Hepatocyte (in vitro differentiated cells): ENCODE results near the gene LGR4. TPM values are rescaled to one million over a fixed set of nuclear protein-coding genes. Genes with fewer than 3 reads are reported as not detected.

ENCODE experiments used
- DNase-seq: peaks from one replicate; pipeline ENCODE4 v3.0.0-alpha.2; 2016; ENCODE audit warnings: low spot score
- H2AFZ ChIP-seq: fragments of 200-600 bp; sonication (generic); 2 replicates; pipeline ENCODE4 v1.6.0; 2016; ENCODE audit warnings: antibody characterized with exemption, mild to moderate bottlenecking
- H3K27ac ChIP-seq: fragments of 200-600 bp; sonication (generic); 2 replicates; pipeline ENCODE4 v1.5.1; 2016; ENCODE audit warnings: mild to moderate bottlenecking
- H3K27me3 ChIP-seq: fragments of 200-600 bp; sonication (generic); 2 replicates; pipeline ENCODE4 v1.6.1; 2016
- H3K36me3 ChIP-seq: fragments of 200-600 bp; sonication (generic); replicated peaks from 2 replicates; pipeline ENCODE4 v1.5.1; 2016; ENCODE audit warnings: low read depth; ENCODE audit not compliant: insufficient read depth
- H3K4me1 ChIP-seq: fragments of 200-600 bp; sonication (generic); 2 replicates; pipeline ENCODE4 v1.5.1; 2016; ENCODE audit warnings: mild to moderate bottlenecking, moderate library complexity; ENCODE audit not compliant: insufficient read depth
- H3K4me2 ChIP-seq: fragments of 200-600 bp; sonication (generic); 2 replicates; pipeline ENCODE4 v1.6.0; 2016
- H3K4me3 ChIP-seq: fragments of 200-600 bp; sonication (generic); 2 replicates; pipeline ENCODE4 v1.5.1; 2016; ENCODE audit warnings: mild to moderate bottlenecking
- H3K79me2 ChIP-seq: fragments of 200-600 bp; sonication (generic); 2 replicates; pipeline ENCODE4 v1.6.0; 2017; ENCODE audit warnings: mild to moderate bottlenecking
- H3K9me2 ChIP-seq: fragments of 200-600 bp; sonication (generic); replicated peaks from 2 replicates; pipeline ENCODE4 v1.6.0; 2017; ENCODE audit warnings: mild to moderate bottlenecking; ENCODE audit not compliant: insufficient read depth
- H3K9me3 ChIP-seq: fragments of 200-600 bp; sonication (generic); 2 replicates; pipeline ENCODE4 v1.5.1; 2016; ENCODE audit warnings: low read depth, mild to moderate bottlenecking
- H4K20me1 ChIP-seq: fragments of 200-600 bp; sonication (generic); 2 replicates; pipeline ENCODE4 v1.6.0; 2016; ENCODE audit warnings: mild to moderate bottlenecking; ENCODE audit not compliant: insufficient read depth, poor library complexity, severe bottlenecking
- CTCF ChIP-seq: fragments of 200-600 bp; sonication (generic); IDR thresholded peaks from 2 replicates; pipeline ENCODE4 v1.5.1; 2016; ENCODE audit warnings: antibody characterized with exemption, mild to moderate bottlenecking; ENCODE audit not compliant: poor library complexity
- EZH2 ChIP-seq: fragments of 200-600 bp; sonication (generic); IDR thresholded peaks from 2 replicates; pipeline ENCODE4 v1.6.1; 2016; ENCODE audit warnings: antibody characterized with exemption, mild to moderate bottlenecking, borderline replicate concordance
- EZH2phosphoT487 ChIP-seq: fragments of 200-600 bp; sonication (generic); IDR thresholded peaks from one replicate; pipeline ENCODE4 v1.6.1; 2018; ENCODE audit warnings: antibody characterized with exemption, mild to moderate bottlenecking, low read depth, moderate library complexity; ENCODE audit not compliant: unreplicated experiment, severe bottlenecking
- WGBS: methylation state at CpG from one replicate; pipeline ENCODE4 v1.1.6; 2016; ENCODE audit warnings: low lambda C conversion rate; ENCODE audit errors: missing lambda C conversion rate; 5-methylcytosine and 5-hydroxymethylcytosine counted together
- polyA plus RNA-seq: library from polyadenylated mRNA; unstranded; fragments of >200 nt; fragmentation: Nextera tagmentation; extraction: Ambion mirVana; gene quantifications from 2 replicates; pipeline ENCODE4 v1.2.1, GENCODE V29; 2016
- total RNA-seq: library from RNA; depleted of rRNA; stranded (reverse); fragments of >200 nt; gene quantifications from 2 replicates; pipeline ENCODE4 v1.2.3, GENCODE V29; 2014

The LGR4 gene
- total and polyA plus RNA-seq, 2 experiments from 2014 or later, result 27.2 to 115 TPM

- no peak overlapping the region for H2AFZ ChIP-seq
- 55% methylated on average over 5 of the region's 5 CpGs for WGBS
- H3K27ac ChIP-seq, result peak overlapping the region; percentile 98
- H3K9me2 ChIP-seq, result no peaks in the 10 kb centered on the region
- H3K4me1 ChIP-seq, result peaks cover 38% of the 10 kb centered on the region
- DNase-seq, result peak; percentile 51
- no peaks in the 10 kb centered on the region for H3K36me3 ChIP-seq
- H3K79me2 ChIP-seq, result peaks cover 83% of the 10 kb centered on the region
- no peak overlapping the region for H3K4me3 ChIP-seq
- H3K9me3 ChIP-seq, result no peaks in the 10 kb centered on the region
- TF ChIP-seq CTCF (no peak), EZH2phosphoT487 (no peak), EZH2 (no peak)
- H3K4me2 ChIP-seq, result peak overlapping the region; percentile 70
- H4K20me1 ChIP-seq, result no peaks in the 10 kb centered on the region
- no peaks in the 10 kb centered on the region for H3K27me3 ChIP-seq
Measured at GRCh38 chr11:27401833-27402316, 70.7 kb downstream of the LGR4 start.

GRCh38 chr11:27401280-27401832, 71.2 kb downstream of the LGR4 start:
- 69% methylated on average over 5 of the region's 5 CpGs for WGBS
- no peaks in the 10 kb centered on the region for H3K36me3 ChIP-seq
- H3K4me2 ChIP-seq, result no peak overlapping the region
- H3K4me1 ChIP-seq, result peaks cover 43% of the 10 kb centered on the region
- no peak for DNase-seq
- no peak overlapping the region for H2AFZ ChIP-seq
- H3K79me2 ChIP-seq, result peaks cover 82% of the 10 kb centered on the region
- H3K4me3 ChIP-seq, result no peak overlapping the region
- H3K9me2 ChIP-seq, result no peaks in the 10 kb centered on the region
- TF ChIP-seq CTCF, result no peak
- TF ChIP-seq EZH2, result no peak
- TF ChIP-seq EZH2phosphoT487, result no peak
- H3K27me3 ChIP-seq, result no peaks in the 10 kb centered on the region
- no peaks in the 10 kb centered on the region for H3K9me3 ChIP-seq
- H4K20me1 ChIP-seq, result no peaks in the 10 kb centered on the region
- H3K27ac ChIP-seq, result peak overlapping the region; percentile 98

- TF ChIP-seq CTCF (no peak), EZH2 (no peak), EZH2phosphoT487 (no peak)
- Histone ChIP-seq H3K4me3 (no peak overlapping the region), H4K20me1 (no peaks in the 10 kb centered on the region), H3K79me2 (peaks cover 66% of the 10 kb centered on the region), H3K4me1 (peaks cover 69% of the 10 kb centered on the region), H3K27me3 (no peaks in the 10 kb centered on the region), H3K36me3 (no peaks in the 10 kb centered on the region), H3K4me2 (no peak overlapping the region), H3K9me3 (no peaks in the 10 kb centered on the region), H3K27ac (peak overlapping the region; percentile 82), H2AFZ (no peak overlapping the region), H3K9me2 (no peaks in the 10 kb centered on the region)
- DNase-seq, result no peak
- 81% methylated on average over 3 of the region's 3 CpGs for WGBS
Measured at GRCh38 chr11:27398400-27398770, 74.2 kb downstream of the LGR4 start.
